Measurements from ENCODE around the gene LYRM4. TPM values are rescaled to one million over a fixed set of nuclear protein-coding genes. Genes with fewer than 3 reads are reported as not detected.
A peak's percentile ranks its signal among the peaks of the same experiment; 100 is the strongest.

The LYRM4 gene
- total RNA-seq, 1 donor, result 21.3 TPM

DNA sequence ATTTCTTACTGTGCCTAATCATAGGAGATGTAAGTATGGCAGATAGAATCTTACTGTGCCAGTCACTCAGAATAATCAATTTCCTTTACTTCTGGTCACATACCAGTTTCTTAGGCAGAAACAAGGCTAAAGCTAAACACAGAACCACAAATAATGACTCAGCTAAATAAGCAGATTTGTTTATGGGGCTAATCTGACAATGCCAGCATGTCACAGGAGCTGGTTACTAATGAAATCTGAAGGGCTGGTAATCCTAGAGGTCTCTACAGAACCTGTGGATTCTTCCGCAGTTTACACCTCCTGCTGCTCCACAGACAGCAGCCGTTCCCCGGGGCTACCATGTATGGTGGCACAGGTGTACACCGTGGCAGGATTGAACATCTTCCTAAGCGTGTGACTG is 80.8 kb downstream of the LYRM4 start:
- DNase-seq (ENCODE audit: low read depth in 2 of 3, low spot score in 2 of 3), result peak in 2 of 3 donors; percentile 17 to 31

DNA sequence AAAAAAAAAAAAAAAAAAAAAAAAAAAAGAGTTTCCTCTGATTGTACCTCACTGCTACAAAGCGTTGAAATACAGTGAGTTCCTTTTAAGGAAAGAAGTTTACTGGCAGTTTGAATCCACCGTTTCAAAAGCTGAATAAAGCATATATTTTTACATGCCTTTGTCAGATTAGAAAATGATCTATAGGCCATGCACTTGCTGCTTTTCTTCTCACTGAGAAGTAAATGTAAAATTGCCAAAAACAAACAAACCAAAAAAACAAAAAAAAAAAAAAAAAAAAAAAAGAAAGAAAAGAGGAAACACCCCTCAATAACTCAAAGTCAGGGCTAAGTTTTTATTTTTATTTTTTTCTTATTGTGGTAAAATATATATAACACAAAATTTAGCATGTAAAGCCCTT is 81.9 kb downstream of the LYRM4 start:
- peak in 2 of 3 donors; percentile 16 to 52 for DNase-seq (ENCODE audit: low read depth in 2 of 3, low spot score in 2 of 3)

DNA sequence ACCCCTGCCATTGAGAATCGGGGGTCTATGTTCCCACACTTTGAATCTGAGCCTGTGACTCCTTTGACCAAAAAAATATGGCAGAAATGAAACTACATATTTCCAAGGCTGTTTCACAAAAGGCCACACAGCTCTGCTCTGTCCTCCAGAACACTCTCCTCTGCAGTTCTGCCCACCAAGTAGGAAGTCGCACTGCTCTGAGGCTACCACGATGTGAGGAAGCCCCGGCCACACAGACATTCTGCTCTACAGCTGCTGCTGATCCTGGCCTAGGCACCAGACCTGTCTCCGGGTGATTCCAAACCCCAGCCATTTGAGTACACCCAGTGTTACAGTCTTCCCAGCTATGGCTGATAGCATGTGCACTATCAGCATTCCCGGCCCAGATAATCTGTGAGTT is 85.1 kb downstream of the LYRM4 start:
- no peak for DNase-seq (ENCODE audit: low read depth in 2 of 3, low spot score in 2 of 3)

DNA sequence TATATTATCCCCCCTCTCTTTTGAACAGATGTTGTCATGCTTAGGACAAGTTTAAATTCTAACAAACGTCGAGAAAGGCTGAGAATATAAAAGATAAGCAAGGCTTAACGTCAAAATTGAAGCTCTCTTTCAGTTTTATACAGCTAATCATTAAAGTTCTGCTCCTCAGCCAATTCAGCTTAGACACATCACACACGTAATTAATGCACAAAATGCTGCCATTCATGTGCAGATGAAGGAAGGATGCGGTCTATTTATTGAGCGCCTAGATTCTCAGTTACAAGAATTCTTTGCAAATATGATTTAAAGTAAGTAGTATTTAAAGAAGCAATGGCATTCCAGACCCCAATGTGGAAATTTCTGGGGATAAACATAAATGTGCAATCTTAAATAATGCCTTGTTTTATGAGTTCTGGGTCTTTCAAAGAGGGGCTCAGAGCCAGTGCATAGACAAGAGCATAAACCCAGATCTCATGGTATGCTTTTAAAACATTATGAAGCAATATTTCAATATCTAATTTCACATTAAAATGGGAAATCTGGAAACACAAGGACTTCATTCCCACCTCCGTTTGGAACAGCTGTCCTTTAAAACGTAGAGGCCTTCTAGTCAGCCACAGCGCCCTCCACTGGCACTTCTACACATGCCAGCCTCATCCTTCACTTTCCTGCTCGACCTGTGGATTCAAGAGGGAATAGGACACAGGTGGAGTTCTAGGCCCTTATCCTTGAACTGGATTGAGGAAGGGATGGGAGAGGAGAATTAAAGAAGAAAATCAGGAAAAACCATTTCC is 85.8 kb downstream of the LYRM4 start:
- DNase-seq (ENCODE audit: low read depth in 2 of 3, low spot score in 2 of 3), result no peak

DNA sequence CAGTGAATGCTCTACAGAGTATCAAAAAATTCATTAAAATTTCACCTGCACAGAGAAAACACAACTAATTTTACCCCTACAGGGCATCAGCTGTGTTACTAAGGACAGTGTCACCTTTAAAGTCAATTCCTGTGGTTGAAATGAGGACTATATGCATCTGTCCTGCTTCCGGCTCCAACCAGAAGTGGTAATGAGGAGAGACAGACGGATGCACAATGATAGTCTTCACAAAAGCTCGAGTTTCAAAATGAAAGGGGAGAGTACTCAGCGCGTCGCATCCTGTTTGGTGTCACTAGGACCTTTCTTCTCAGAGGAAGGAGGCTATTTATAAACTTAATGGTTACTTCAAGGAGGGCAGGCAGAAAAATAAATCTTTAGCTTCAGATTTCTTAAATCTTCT is 86.5 kb downstream of the LYRM4 start:
- DNase-seq (ENCODE audit: low read depth in 2 of 3, low spot score in 2 of 3), result peak; percentile 13 to 76 (median 29)

DNA sequence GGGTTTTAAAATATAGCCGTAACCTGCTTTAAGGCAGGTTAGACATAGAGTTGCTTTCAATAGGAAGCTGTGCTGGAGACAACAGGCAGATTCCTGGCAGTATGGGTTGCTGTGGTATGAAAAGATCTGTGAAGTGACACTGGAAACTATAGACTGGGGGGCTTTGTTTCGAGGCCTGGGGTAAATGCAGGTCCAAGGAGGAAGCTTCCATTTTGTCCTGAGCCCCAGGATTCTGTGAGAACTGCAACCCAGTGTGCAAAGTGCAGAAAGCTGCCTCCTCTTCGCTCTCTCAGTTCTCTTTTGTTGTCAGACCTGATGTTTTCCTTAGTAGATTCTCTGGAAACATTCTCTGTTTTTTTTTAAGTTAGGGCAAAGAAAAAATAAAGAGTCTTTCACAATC is 86.9 kb downstream of the LYRM4 start:
- DNase-seq (ENCODE audit: low read depth in 2 of 3, low spot score in 2 of 3), result no peak

DNA sequence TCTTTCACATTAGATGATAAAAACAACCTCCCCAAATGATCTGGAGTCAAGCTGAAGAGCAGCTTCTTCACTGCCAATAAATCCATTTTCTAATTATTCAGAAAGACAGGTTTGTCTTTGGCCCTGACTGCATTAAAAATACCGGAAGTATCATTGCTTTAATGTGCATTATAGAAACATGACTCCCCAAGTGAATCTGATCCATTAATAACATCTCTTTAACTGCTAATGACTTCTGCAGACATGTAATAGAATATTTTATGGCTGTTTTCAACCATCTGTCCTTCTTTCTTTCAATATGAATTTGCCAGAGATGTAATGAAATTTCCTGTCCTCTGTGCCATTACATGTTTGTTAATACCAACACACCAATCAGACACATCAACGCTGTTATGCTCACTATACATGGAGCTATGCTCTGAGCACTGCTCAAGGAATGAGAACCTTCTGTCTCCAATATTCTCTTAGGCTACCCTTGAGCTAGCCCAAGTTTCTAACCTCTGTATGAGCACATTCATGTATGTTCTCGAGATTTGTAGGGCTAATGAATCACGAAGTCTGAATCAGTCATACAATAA is 87.8 kb downstream of the LYRM4 start:
- no peak for DNase-seq (ENCODE audit: low read depth in 2 of 3, low spot score in 2 of 3)

DNA sequence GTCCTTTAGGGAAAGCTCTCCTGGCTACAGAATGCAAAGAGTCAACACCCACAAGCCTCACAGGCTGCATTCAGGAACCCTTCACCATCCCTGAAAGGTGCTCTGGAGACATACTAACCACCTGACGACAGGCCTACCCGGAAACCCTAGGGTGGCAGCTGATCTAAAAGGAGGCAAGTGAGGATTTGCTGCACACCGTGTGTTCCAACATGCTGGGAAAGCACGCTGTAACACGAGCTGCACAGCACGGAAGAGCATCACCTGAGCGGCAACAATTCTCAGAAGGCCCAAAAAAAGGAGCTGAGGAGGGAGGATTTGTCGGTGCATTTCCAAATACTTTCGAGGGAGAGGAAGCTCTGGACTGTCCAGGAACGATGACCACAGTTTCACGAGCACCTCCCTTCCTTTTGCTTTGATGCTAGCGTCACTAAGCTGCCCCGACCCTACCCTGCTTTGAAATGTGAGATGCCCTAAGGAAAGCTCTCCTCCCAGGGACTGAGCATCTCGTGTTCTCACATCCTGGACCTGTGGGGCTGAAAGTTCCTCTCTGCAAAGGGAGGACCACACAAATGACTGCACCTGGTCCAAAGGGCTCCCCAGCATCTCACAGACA is 88.6 kb downstream of the LYRM4 start:
- no peak for DNase-seq (ENCODE audit: low read depth in 2 of 3, low spot score in 2 of 3)

DNA sequence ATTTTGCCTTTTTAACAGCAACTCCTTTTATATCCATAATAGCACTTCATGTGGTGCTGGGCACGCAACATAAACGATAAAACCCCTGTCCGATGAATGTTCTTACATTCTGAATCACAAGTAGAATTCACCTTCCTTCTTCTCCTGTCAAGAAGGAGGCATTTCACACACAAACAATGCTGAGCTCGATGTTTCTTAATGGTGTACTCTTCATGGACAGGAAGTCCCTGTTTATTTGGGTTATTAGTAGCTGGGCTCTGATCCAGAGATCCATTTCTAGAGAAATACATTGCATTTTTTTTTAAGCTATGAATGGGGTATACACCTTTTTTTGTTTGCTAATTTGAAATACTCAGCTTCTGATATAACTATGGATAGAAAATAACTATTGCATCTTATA is 93.2 kb downstream of the LYRM4 start:
- no peak for DNase-seq (ENCODE audit: low read depth in 2 of 3, low spot score in 2 of 3)

DNA sequence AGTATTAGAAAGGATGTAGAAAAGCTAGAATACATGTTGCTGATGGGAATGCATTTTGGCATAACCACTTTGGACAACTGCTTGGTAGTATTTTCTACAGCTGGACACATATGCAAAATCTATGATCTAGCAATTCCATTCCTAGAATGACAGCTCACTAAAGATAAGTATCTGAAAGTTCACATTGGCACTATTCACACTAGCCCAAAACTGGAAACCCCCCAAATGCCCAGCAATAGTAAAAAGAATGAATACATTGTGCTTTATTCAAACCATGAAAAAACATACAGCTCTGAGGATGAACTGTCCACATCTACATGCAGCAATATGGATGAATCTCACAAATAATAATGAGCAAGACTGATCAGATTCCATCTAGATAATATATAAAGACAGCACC is 96.7 kb downstream of the LYRM4 start:
- no peak for DNase-seq (ENCODE audit: low read depth in 2 of 3, low spot score in 2 of 3)

DNA sequence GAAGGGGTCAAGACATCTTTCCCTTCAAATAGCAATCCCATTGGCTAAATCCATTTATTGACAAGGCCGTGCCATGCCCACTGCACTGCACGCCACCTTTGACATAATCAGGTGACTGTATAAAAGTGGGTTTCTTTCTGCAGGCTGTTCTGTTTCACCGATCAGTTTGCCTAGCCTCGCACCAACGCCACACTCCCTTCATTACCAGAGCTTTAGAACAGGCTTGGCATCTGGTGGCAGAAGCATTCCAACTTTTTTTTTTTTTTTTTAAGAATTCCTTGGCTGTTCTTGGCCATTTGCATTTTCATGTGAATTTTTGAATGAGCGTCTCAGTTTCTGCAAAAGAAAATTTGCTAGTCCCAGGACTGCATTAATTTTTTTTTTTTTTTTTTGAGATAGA is 97.5 kb downstream of the LYRM4 start:
- DNase-seq (ENCODE audit: low read depth in 2 of 3, low spot score in 2 of 3), result no peak

DNA sequence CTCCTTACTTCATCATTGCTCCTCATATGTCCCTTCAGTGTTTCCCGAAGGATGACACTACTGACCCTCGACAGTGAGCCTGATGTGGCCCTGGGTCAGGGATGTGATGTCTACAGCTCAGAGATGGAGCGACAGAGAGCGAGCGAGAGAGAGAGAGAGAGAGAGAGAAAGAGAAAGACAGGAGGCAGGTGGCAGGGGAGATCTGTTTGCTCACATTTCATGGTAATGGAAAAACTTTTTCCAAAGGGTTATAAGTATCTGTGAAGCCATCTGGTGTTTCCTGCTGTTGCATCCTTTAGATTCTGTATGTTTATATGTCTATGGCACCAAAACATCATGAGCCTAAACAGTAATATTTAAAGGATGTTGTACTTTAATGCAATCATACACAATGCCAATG is 98.4 kb downstream of the LYRM4 start:
- DNase-seq (ENCODE audit: low read depth in 2 of 3, low spot score in 2 of 3), result peak in 1 of 3 donors; percentile 59

DNA sequence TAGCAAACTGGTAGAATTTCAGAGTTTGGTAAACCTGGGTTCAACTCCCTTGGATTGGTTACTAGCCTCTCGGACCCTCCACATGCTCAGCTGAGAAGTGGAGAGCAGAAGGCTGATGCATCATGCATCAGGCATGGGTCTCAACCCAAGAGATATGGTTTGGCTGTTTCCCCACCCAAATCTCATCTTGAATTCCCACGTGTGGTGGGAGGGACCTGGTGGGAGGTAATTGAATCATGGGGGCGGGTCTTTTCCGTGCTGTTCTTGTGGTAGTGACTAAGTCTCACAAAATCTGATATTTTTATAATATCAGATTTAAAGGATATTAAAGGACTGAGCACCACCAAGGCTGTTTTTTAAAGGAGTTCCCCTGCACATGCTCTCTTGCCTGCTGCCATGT is 100.5 kb downstream of the LYRM4 start:
- DNase-seq (ENCODE audit: low read depth in 2 of 3, low spot score in 2 of 3), result no peak

DNA sequence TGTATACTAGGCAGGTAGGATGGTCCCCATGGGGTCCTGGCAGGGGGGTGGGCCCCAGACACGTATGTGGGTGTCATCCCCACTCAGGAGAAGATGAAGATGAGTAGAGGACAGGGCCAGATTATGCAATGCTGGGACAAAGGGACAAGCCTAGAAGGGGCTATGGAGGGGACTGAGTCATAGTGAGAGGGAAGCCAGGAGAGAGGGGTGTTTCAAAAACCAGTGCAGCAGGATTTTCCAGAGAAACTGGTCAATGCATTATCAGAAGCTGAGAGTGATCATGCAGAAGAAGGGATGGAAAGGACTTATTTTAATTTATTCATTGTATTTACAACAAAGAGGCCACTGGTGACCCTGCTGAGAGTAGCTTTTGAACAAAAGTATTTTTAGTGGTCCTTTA is 101.6 kb downstream of the LYRM4 start:
- DNase-seq (ENCODE audit: low read depth in 2 of 3, low spot score in 2 of 3), result no peak

DNA sequence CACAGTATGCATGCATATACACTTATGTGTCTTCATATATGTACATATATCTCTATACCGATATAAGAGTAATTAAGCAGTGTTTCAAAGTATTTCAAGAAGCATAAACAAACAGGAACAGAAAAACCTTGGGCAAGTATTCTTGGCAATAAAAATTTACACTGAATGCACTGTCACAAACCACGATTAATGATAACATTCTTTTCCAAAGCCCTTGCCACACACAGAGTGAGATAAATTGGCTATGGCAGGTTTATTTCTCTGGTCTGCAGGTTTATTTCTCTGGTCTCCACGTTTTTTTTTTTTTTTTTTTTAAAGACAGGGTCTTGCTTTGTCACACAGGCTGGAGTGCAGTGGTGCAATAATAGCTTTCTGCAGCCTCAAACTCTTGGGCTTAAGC is 102.6 kb downstream of the LYRM4 start:
- no peak for DNase-seq (ENCODE audit: low read depth in 2 of 3, low spot score in 2 of 3)

DNA sequence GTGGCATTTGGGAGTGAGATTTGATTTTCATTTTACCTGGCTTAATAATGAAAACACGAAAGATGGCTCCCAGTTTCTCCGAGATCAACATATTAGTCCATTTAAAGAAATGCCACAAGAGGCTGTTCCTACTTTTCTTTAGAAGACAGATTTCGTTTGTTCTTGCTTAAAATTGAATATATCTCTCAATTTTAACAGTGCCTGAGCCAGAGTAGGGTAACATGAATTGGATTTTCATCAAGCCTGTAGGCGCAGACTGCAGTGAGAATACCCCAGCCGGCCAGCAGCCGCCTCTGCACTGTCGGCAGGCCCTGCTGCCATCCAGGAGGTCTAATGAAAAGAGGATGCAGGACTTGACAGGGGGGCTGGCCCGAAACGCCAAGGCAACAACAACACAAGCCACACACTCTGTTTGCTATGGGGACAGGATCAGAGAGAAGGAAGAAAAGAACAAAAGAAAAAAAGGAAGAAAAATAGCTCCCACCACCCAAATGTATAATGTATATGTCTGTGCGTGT is 103.1 kb downstream of the LYRM4 start:
- DNase-seq (ENCODE audit: low read depth in 2 of 3, low spot score in 2 of 3), result no peak

DNA sequence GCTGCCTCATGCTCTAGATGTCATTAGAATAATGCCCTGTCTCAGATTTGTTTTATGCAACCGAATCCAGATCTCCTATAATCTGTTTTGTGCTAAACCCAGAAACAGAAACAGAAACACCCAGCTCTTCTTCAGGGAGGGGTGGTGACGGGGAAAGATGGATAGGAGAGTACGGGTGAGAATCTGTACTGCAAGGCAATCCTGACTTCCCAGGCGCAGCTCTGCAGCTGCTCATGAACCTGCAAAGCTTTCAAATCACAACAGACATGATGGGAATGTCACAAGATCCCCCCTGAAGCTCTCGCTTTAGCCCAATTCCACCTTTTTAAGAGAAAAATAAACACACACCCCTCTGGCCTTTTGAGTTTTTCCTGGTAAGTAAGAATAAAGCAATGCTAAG is 104.1 kb downstream of the LYRM4 start:
- no peak for DNase-seq (ENCODE audit: low read depth in 2 of 3, low spot score in 2 of 3)

DNA sequence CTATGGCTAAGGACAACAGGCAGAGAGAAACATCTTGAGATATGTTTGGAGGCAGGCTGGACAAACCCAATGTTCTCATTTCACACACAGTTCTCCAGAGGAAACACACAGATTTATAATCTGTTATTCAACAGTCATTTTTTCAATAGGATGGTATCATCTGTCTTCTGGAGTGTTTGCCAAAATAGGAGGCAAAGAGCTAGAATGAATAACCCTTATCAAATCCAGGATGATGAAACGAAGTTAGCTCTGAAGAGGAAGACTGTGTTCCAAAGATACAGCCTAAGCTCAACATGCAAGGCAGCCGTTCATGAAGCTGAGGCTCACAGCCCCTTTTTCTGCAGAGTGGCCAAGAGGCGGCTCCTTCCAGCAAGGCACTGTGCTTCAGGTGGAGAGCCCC is 104.8 kb downstream of the LYRM4 start:
- no peak for DNase-seq (ENCODE audit: low read depth in 2 of 3, low spot score in 2 of 3)

DNA sequence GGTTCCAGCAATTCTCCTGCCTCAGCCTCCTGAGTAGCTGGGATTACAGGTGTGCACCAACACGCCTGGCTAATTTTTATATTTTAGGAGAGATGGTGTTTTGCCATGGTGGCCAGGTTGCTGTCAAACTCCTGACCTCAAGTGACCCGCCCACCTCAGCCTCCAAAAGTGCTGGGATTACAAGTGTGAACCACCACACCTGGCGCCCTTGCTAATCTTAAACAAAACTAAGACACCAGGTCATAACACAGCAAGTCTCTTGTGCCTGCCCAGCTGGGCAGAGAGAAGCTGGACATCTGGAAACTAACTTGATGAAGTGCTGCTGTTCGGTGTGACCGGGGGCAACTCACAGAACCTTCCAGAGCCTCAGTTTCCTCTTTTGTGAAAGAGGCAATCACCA is 107.6 kb downstream of the LYRM4 start:
- no peak for DNase-seq (ENCODE audit: low read depth in 2 of 3, low spot score in 2 of 3)

DNA sequence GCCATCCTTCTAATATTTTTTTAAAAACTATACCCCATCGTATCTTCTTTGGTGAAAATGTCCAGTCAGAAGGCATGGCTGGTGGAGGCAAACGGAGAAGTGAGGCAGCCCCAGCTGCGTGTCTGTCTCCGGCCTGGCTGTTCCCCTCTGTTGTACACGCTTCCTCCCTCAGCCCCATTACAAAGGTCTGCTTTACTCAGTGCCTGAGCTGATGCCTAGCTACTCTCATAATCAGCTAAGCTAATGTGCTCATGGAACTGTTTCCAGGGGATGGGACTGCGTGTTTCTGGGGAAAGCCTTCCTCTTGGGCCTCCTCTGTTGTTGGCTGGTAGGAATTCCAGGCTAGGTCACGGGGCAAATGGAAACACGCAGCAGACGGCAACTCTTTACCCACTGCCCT is 108.3 kb downstream of the LYRM4 start:
- DNase-seq (ENCODE audit: low read depth in 2 of 3, low spot score in 2 of 3), result no peak

DNA sequence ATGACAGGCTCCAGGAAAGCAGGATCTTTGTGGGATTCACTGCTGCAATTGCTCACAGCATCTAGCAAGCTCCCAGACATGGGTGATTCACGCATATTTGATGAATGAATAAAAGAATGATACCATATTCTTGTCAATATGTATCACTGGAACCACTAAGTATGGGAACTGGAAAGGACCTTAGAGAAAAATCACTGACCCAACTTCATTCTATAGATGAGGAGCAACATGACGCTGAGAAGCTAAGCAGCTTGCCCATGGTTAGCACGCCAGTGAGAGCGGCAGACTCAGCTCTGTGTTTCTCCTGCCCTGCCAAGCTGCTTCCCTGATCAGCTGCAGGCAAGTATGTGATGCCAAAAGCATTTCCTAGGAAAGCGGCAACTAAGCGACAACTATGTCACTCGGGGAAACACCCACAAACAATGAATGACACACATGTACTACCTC is 108.8 kb downstream of the LYRM4 start:
- DNase-seq (ENCODE audit: low read depth in 2 of 3, low spot score in 2 of 3), result no peak
